NCI-H2029 treated with DMSO at 0.1 percent for 48 hours (cell line): ENCODE measurements around the gene ARL13A.
"Not testable (repeated sequence)": the region's sequence is repeated elsewhere in the genome, so short reads cannot be mapped to it uniquely, and the experiment has no call there.

Experiments used
- DNase-seq: peaks from one replicate; lab custom pipeline; 2025; lab: John Stamatoyannopoulos, UW

ARL13A gene

GRCh38 chrX:100969408-100969807 lies at the start of gene ARL13A:
TSS of gene ARL13A (plus strand) at chrX:100969708. CDS start at chrX:100973690, 3,982 bp downstream.
- no peak for DNase-seq

DNA sequence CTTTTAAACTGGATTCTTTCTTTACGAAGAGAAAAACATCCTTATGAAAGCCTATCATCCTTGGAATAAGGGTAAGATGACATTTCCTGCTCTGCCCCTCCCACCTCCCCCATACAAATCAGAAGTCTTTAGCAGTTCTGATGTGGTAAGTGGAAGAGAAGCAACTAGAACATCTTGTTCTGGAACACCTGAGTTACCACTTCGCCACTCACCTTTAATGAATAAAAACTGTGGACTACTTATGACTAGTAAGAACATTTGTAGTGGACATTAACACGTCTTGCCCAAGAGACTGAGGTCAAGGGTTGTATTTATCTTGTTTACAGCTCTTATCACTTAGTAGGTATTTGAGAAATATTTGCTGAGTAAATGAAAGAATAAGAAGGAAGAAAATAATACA lies 45.1 kb upstream of the ARL13A start:
- no peak for DNase-seq

GRCh38 chrX:100926453-100926852 lies 43.1 kb upstream of the ARL13A start:
- no peak for DNase-seq

DNA sequence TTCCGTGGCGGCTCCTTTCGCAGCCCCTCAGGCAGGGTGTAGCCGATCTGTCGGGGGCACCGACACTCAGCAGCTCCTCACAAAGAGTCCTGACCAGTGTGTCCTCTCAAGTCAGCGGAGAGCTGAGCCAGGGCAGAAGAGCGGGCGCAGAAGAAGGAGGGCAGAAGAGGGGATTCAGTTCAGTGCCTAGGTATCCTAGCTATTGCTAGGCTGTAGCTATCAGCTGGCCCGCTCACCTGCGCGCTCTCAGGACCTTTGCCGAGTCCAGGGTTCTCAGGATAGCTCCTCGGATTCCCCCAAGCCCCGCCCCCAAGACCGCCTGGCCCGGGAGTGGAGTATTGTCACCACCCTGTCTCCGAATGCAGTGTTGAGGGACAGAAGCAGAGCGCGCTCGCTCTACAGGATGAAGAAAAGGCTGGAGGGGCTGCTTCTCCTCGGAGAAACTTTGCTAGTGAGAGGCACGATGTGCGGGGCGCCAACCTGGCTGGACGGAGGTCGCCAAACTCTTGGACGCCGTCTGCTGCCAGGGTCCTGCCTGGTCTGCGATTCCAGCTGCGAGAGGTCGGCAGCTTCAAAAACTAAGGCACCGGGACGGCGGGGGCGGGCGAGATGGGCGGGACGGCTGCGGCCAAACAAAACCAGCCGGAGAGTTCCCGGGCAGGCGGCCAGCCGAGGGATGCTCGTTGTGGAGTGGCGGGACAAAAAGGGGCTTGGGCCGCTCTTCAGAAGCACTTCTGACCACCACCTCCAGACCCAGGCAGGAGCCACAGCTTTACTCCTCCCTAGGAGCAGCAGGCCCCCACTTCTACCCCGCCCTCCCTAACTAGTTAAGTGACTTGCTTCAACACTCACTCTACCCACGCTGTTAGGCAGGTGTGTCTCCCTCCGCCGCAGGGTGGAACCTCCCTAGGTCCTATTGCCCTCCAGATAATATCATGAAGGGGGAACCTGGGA lies 40.6 kb upstream of the ARL13A start, which contains the start of gene XKRX:
TSS of gene XKRX (minus strand) at position 258 of the 954 bp plus-strand sequence. CDS start 613 bp downstream, outside the sequence.
- no peak for DNase-seq

- no peak for DNase-seq
These were observed 38.1 kb upstream of the ARL13A start for GRCh38 chrX:100931218-100931924.

- no peak for DNase-seq
These were observed 37.6 kb upstream of the ARL13A start for GRCh38 chrX:100931925-100932285.

DNA sequence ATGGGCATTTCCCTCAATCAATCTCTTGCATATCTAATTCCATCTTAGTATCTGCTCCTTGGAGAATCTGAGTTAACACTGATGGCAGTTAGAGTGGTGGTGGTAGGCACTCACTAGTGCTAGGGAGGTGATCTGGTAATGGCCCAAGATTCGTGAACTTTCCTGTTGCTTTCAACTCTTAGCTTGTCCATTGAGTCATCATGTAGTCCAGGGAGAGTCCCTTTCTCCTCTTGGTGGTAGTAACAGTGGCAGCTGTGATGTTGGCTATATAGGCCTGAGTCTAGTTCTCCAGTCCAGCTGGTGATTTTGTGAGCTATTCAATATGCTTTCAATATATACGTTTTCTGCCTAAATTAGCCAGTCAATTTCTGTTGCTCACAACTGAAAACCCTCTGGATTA lies 33.7 kb upstream of the ARL13A start:
- DNase-seq: no peak

DNA sequence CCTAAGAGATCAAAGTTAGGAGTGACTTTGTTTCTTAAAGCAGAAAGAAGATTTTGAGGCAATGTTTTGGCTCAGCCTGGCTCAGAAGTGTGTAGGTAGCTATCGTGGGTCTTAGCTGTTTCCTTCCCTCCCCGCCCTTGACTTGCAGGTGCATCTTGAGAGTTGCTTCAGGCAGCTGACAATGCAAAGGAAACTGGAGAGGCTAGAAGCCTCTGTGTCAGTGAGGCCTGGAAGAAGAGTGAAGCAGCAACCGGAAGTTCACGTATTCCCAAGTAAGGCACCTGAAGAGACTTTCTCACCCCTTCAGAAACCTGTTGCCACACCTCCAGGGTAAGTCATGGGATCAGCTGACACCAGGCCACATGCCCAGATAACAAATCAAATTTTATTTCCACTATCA lies 30.2 kb upstream of the ARL13A start:
- no peak for DNase-seq

- DNase-seq: no peak
These were observed 24.9 kb upstream of the ARL13A start for GRCh38 chrX:100944601-100945000.

- no peak for DNase-seq
These were observed 23.1 kb upstream of the ARL13A start for GRCh38 chrX:100946299-100946927.

GRCh38 chrX:100948557-100948956 lies 21.0 kb upstream of the ARL13A start:
- no peak for DNase-seq

- DNase-seq: no peak
These were observed 6.7 kb upstream of the ARL13A start for GRCh38 chrX:100962811-100963210.

GRCh38 chrX:100964362-100964761 lies 5.1 kb upstream of the ARL13A start:
- DNase-seq: no peak

- DNase-seq: no peak
These were observed 428 bp downstream of the ARL13A start for GRCh38 chrX:100969936-100970335.

- DNase-seq: no peak
These were observed 3.9 kb downstream of the ARL13A start for GRCh38 chrX:100973411-100973810.

GRCh38 chrX:100975212-100975611 lies 5.7 kb downstream of the ARL13A start:
- no peak for DNase-seq

- no peak for DNase-seq
These were observed 6.7 kb downstream of the ARL13A start for GRCh38 chrX:100976211-100976610.

GRCh38 chrX:100979881-100980607 lies 10.5 kb downstream of the ARL13A start:
- peak; percentile 55 for DNase-seq

DNA sequence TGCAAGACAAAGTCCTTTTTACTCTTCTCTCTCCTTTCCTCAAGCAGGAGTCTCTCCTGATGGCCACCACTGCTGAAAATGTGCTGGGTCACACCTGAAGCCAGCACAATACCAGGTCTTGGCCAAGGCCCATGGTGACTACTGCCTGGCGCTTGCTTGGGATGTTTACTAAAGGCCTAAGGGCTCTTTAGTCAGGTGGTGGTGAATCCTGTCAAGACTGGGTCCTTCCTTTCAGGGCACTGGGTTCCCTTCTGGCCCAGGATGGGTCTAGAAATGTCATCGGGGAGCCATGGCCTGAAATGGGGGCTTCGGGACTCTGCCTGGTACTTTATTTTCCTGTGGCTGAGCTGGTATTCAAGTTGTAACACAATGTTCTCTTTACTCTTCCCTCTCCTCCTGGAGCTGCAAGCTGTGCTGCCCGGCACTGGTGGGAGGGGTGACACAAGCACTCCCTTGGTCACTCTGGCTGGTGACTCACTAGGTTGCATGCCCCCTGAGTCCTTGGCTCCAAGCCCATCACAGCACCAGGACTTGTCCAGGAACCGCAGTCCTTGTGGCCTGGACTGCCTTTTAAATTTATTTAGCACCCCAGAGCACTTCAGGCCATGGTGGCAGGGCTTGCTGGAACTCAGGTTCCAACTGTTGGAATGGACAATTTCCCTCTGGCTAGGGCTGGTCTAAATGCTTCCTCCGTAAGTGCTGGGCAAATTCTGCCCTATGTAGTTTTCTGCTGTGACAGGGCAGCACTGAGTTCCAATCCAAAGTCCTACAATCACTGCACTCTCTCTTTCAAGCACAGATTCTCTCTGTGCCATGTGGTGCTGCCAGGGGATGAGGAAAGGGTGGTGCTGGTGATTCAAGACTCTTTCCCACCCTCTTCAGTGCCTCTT lies 11.3 kb downstream of the ARL13A start:
- DNase-seq: peak; percentile 55

- DNase-seq: not testable (repeated sequence)
These were observed 12.0 kb downstream of the ARL13A start for GRCh38 chrX:100981498-100981845.

DNA sequence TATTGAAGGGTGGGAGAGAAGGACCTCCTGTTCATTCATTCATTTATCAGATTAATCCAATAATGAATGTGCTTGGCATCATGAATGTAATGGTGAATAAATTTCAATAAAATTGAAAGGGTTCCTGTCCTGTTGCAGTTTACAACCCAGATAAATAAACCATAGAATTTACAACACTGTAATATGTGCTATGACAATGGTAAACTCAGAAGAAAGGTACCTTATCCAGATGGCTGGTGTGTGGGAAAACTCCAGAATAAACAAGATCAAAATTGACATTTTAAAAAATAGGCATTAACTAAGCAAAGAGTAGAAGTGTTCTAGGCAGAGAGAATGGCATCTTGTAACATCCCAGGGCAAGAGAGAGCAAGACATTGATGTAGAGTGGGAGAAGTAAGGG lies 15.3 kb downstream of the ARL13A start:
- no peak for DNase-seq
